ENCODE results near the gene GLYR1.

DNA sequence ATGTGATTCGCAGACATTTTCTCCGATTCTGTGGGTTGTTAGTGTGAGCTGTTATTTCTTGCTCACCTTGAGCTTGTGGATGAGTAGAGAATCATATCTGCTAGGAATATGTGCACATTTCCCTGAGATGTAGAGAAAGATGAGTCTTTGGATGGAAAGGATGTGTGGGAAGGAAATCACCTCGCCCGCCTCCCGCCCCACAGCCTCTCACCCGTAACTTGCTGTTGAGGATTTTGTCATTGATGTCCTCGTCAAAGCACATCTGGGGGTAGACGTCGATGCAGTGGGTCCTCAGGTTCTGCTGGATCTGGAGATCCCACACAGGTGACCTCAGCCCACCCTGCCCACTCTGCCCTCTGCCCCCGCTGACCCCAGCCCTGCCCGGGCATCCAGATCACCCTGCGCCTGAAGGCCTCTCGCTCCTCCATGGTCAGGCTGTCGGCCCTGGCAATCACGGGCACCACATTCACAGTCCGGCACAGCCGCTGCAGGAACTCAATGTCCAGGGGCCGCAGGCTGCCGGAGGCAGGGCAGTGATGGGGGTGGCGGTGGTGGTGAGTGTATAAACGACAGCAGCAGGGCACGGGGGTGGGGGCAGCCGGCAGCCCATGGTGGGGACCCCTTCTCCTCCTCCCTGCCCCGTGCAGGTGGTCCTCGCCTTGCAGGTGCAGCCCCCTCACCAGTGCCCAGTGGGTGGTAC lies 63.7 kb downstream of the GLYR1 start:
- TF ChIP-seq, protein P1, sequence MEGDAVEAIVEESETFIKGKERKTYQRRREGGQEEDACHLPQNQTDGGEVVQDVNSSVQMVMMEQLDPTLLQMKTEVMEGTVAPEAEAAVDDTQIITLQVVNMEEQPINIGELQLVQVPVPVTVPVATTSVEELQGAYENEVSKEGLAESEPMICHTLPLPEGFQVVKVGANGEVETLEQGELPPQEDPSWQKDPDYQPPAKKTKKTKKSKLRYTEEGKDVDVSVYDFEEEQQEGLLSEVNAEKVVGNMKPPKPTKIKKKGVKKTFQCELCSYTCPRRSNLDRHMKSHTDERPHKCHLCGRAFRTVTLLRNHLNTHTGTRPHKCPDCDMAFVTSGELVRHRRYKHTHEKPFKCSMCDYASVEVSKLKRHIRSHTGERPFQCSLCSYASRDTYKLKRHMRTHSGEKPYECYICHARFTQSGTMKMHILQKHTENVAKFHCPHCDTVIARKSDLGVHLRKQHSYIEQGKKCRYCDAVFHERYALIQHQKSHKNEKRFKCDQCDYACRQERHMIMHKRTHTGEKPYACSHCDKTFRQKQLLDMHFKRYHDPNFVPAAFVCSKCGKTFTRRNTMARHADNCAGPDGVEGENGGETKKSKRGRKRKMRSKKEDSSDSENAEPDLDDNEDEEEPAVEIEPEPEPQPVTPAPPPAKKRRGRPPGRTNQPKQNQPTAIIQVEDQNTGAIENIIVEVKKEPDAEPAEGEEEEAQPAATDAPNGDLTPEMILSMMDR (IDR thresholded peaks at IDR 0.05; ENCODE audit: low read length) = no peak
- TF ChIP-seq EZH2phosphoT487 (IDR thresholded peaks at IDR 0.05; ENCODE audit: low read length) (no peak), EZH2 (optimal IDR thresholded peaks at IDR 0.05; ENCODE audit: low read depth, low read length) (no peak)

Data from MM.1S (cell line).